ENCODE measurements around the gene GSTM3. TPM values are rescaled to one million over a fixed set of nuclear protein-coding genes. Genes with fewer than 3 reads are reported as not detected.
"Not testable (repeated sequence)": the region's sequence is repeated elsewhere in the genome, so short reads cannot be mapped to it uniquely, and the experiment has no call there.

Gene GSTM3
- total RNA-seq, 1 experiment from 2014 or later = 80.3 TPM

- DNase-seq = no peak
- Histone ChIP-seq H3K27me3 (no peaks in the 10 kb centered on the region), H3K36me3 (no peaks in the 10 kb centered on the region), H3K9me3 (peaks cover 2% of the 10 kb centered on the region; the same call in 1 of the 2 replicates), H3K4me3 (no peak overlapping the region)
These were observed 17.7 kb downstream of the GSTM3 start for GRCh38 chr1:109722908-109723691.

GRCh38 chr1:109721971-109722370 lies 18.9 kb downstream of the GSTM3 start:
- Histone ChIP-seq H3K27me3 (no peaks in the 10 kb centered on the region), H3K36me3 (no peaks in the 10 kb centered on the region), H3K9me3 (peaks cover 2% of the 10 kb centered on the region; the same call in 1 of the 2 replicates), H3K4me3 (no peak overlapping the region)
- DNase-seq = no peak

- Histone ChIP-seq H3K36me3 (no peaks in the 10 kb centered on the region), H3K4me3 (no peak overlapping the region), H3K9me3 (peaks cover 2% of the 10 kb centered on the region; the same call in 1 of the 2 replicates), H3K27me3 (no peaks in the 10 kb centered on the region)
- no peak for DNase-seq
These were observed 19.8 kb downstream of the GSTM3 start for GRCh38 chr1:109721042-109721441.

GRCh38 chr1:109719337-109719837 lies 21.5 kb downstream of the GSTM3 start:
- Histone ChIP-seq H3K9me3 (peaks cover 2% of the 10 kb centered on the region; the same call in 1 of the 2 replicates), H3K36me3 (no peaks in the 10 kb centered on the region), H3K27me3 (no peaks in the 10 kb centered on the region), H3K4me3 (no peak overlapping the region)
- DNase-seq = no peak

- Histone ChIP-seq H3K9me3 (peaks cover 2% of the 10 kb centered on the region; the same call in 1 of the 2 replicates), H3K27me3 (no peaks in the 10 kb centered on the region), H3K4me3 (no peak overlapping the region), H3K36me3 (no peaks in the 10 kb centered on the region)
- DNase-seq = no peak
These were observed 22.3 kb downstream of the GSTM3 start for GRCh38 chr1:109718495-109718894.

- Histone ChIP-seq H3K36me3 (no peaks in the 10 kb centered on the region), H3K27me3 (no peaks in the 10 kb centered on the region), H3K9me3 (peaks cover 2% of the 10 kb centered on the region; the same call in 1 of the 2 replicates), H3K4me3 (no peak overlapping the region)
- no peak for DNase-seq
These were observed 23.1 kb downstream of the GSTM3 start for GRCh38 chr1:109717729-109718128.

- no peak for DNase-seq
- H3K9me3 ChIP-seq = peaks cover 2% of the 10 kb centered on the region; the same call in 1 of the 2 replicates
- H3K4me3 ChIP-seq = no peak overlapping the region
- no peaks in the 10 kb centered on the region for H3K27me3 ChIP-seq
- H3K36me3 ChIP-seq = no peaks in the 10 kb centered on the region
These were observed 24.2 kb downstream of the GSTM3 start for GRCh38 chr1:109716570-109717090.

- no peak for DNase-seq
- peaks cover 2% of the 10 kb centered on the region; the same call in 1 of the 2 replicates for H3K9me3 ChIP-seq
- H3K36me3 ChIP-seq = no peaks in the 10 kb centered on the region
- H3K27me3 ChIP-seq = no peaks in the 10 kb centered on the region
- H3K4me3 ChIP-seq = no peak overlapping the region
These were observed 24.7 kb downstream of the GSTM3 start for GRCh38 chr1:109716121-109716520.

GRCh38 chr1:109714661-109715372 lies 26.0 kb downstream of the GSTM3 start:
- Histone ChIP-seq H3K9me3 (no peaks in the 10 kb centered on the region; the same call in 1 of the 2 replicates), H3K4me3 (no peak overlapping the region), H3K36me3 (no peaks in the 10 kb centered on the region), H3K27me3 (no peaks in the 10 kb centered on the region)
- no peak for DNase-seq

GRCh38 chr1:109713636-109714035 lies 27.2 kb downstream of the GSTM3 start:
- Histone ChIP-seq H3K9me3 (peaks cover 5% of the 10 kb centered on the region), H3K27me3 (no peaks in the 10 kb centered on the region)
- DNase-seq = no peak

GRCh38 chr1:109712321-109712864 lies 28.4 kb downstream of the GSTM3 start:
- H3K9me3 ChIP-seq = peaks cover 13% of the 10 kb centered on the region
- H3K27me3 ChIP-seq = no peaks in the 10 kb centered on the region
- no peak for DNase-seq
- 0 out of 2 replicates have a peak, but pooled peaks cover 2% of the 10 kb centered on the region for H3K36me3 ChIP-seq
- no peak overlapping the region for H3K4me3 ChIP-seq

More at GRCh38 chr1:109713636-109714035, 27.2 kb downstream of the GSTM3 start:
- Histone ChIP-seq H3K4me3 (no peak overlapping the region), H3K36me3 (no peaks in the 10 kb centered on the region)

- DNase-seq, H3K4me3 ChIP-seq: not testable (repeated sequence)
These were observed 29.1 kb downstream of the GSTM3 start, which contains the start of gene GSTM5 for GRCh38 chr1:109711593-109712320. GSTM5 (plus strand) TSS chr1:109712251; CDS start chr1:109712313, 62 bp downstream.

GRCh38 chr1:109709822-109710221 lies 31.0 kb downstream of the GSTM3 start:
- peaks cover 13% of the 10 kb centered on the region for H3K9me3 ChIP-seq
- DNase-seq, H3K27me3 ChIP-seq, H3K36me3 ChIP-seq, H3K4me3 ChIP-seq: not testable (repeated sequence)

More at GRCh38 chr1:109711593-109712320, 29.1 kb downstream of the GSTM3 start, which contains the start of gene GSTM5:
- not testable (repeated sequence) for H3K27me3 ChIP-seq, H3K36me3 ChIP-seq
- peaks cover 13% of the 10 kb centered on the region for H3K9me3 ChIP-seq

GRCh38 chr1:109708949-109709348 lies 31.9 kb downstream of the GSTM3 start:
- peaks cover 13% of the 10 kb centered on the region for H3K9me3 ChIP-seq
- H3K4me3 ChIP-seq, H3K36me3 ChIP-seq, H3K27me3 ChIP-seq, DNase-seq: not testable (repeated sequence)

- H3K27me3 ChIP-seq = no peaks in the 10 kb centered on the region
- no peak for DNase-seq
- peaks cover 15% of the 10 kb centered on the region for H3K9me3 ChIP-seq
- 0 out of 2 replicates have a peak, but pooled peaks cover 5% of the 10 kb centered on the region for H3K36me3 ChIP-seq
- no peak overlapping the region for H3K4me3 ChIP-seq
These were observed 35.4 kb downstream of the GSTM3 start for GRCh38 chr1:109705411-109705810.

GRCh38 chr1:109704173-109704572 lies 36.7 kb downstream of the GSTM3 start:
- DNase-seq = no peak

More at GRCh38 chr1:109704173-109704572, 36.7 kb downstream of the GSTM3 start:
- Histone ChIP-seq H3K27me3 (no peaks in the 10 kb centered on the region), H3K36me3 (0 out of 2 replicates have a peak, but pooled peaks cover 5% of the 10 kb centered on the region), H3K4me3 (no peak overlapping the region), H3K9me3 (peaks cover 15% of the 10 kb centered on the region)
